Dermis blood vessel endothelial cell (primary cell): Measurements from ENCODE around the gene DLL4. TPM values are rescaled to one million over a fixed set of nuclear protein-coding genes. Genes with fewer than 3 reads are reported as not detected.

Source experiments
- DNase-seq: peaks from one replicate; pipeline ENCODE4 v3.0.0; 2010
- total RNA-seq: library from RNA; depleted of rRNA; stranded (reverse); fragments of >200 nt; gene quantifications from 2 replicates; pipeline ENCODE4 v1.2.3, GENCODE V29; 2014

DLL4 gene
- total RNA-seq, 1 donor from 2014 or later: 158 TPM

DNA sequence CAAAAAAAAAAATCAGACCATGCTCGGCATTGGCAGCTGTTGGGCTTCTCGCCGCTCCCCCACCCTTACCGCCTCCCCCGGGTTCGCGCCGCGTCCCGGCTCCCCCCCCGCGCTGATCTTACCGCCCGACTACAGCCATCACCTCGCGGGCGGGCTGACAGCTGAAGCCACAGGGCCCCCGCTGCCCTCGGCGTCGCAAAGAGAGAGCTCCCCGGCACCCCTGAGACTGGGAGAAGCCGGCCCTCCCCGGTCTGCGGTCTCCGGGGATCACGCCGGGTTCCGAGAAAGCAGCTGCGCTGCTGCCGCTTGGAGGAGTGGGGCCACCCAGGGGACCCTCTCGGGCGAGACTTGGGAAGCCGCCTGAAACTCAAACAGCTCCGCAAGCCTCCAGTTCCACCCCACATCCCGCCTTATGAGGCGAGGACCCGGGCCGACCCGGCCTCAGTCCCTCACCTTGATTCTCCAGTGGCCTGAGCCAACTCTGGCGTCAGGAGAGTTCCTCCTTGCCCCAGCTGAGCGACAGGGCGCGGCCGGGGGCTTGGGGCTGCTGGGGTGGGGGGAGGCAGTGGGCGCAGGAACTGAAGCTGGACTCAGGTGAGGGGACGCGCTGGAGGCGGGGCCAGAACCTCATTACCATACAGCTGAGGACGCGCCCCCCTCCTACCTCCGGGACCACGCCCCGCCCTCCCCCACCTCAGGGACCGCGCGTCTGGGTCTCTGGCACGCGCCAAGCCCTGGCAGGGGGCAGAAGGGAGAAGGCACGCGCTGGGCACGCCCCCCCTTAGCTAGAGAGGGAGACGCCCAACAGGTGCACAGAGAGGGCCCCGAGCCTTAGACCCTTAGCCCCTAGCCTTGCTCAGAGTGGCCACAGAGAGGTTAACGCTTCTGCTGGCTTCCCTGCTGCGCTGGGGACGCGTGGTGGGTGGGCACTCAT, 1.0 kb upstream of the DLL4 start:
- DNase-seq: peak; percentile 20

DNA sequence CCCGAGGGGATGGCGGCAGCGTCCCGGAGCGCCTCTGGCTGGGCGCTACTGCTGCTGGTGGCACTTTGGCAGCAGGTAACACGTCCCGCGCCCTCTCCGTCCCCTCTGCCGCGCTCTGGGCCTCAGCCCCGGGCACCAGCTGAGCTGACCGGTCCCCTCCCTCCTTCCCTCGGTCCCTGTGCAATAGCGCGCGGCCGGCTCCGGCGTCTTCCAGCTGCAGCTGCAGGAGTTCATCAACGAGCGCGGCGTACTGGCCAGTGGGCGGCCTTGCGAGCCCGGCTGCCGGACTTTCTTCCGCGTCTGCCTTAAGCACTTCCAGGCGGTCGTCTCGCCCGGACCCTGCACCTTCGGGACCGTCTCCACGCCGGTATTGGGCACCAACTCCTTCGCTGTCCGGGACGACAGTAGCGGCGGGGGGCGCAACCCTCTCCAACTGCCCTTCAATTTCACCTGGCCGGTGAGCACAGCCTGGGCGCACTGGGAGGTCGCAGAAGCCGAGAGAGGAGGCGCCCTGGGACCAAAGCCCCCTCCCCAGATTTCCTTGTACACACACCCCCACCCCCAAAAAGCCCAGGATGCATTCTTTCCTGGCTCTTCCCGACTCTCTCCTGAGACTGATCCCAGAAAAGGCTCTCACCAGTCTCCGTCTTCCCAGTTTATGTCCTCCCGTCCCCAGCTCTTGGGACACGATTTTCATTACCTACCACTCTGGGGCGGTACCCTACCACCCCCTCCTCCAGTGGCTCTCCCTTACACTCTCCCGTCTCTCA, 705 bp downstream of the DLL4 start:
- DNase-seq: peak; percentile 71

DNA sequence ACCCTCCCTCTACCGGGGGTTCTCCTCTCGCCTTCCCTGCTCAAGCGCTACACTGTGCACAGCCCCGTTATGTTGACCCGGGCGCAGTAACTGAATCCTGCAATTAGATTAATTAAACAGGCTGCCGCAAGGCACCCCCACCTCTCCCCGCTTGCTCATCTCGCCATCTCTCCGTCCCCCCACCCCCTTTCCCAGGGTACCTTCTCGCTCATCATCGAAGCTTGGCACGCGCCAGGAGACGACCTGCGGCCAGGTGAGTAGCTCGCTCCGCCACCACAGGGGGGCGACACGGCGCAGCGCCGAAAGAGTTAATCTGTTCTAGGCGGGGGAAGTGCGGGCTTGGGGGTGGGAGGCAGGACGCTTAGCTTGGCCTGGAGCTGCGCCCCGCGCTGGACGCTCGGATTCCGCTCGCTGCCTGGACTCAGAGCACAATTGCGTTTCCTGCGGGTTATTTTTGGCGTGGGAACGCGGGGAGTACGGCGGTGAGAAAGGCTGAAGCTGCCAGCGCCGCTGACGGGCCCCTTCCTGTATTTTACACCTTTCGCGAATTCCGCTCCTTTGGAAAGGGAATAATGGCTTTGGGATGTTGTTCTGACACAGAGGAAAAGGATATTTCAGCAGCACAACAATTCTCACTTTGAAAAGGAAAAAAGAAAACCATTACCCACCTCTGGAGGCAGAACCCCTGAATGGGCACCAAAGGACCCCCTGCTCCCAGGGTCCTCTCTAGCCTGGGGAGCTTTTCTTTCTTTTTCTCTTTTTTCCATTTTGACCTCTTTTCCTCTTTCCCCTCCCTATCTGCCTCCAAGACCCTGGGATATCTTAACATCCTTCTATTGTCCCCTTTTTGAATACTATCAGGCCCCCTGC, 1.5 kb downstream of the DLL4 start:
- DNase-seq: peak; percentile 98

DNA sequence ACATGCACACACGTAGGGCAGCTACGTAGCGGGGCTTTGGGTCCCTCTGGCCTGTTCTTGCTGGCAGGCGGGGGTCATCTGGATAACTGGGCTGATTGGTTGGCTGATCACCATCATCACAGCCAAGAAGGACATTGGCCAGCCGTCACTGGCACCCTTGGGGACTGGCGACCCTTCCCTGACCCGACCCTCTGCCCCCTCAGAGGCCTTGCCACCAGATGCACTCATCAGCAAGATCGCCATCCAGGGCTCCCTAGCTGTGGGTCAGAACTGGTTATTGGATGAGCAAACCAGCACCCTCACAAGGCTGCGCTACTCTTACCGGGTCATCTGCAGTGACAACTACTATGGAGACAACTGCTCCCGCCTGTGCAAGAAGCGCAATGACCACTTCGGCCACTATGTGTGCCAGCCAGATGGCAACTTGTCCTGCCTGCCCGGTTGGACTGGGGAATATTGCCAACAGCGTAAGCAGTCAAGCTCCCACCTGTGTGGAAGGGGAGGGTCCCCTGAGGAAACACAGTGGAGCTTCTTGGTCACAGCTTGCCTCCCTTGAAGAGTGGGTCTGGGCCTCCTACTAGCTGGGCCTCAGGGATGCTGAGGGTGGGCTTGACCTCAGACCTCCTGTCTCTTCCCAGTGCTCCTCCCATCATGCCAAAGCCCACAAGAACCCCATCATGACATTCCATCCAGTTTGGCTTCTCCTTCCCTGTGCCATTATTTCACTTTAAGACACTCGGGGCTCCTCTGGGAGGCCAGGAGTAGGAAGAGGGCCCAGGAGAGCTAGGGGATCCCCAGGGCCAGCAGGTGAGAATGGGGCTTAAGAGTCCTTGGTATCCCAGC, 2.4 kb downstream of the DLL4 start:
- peak; percentile 44 for DNase-seq

DNA sequence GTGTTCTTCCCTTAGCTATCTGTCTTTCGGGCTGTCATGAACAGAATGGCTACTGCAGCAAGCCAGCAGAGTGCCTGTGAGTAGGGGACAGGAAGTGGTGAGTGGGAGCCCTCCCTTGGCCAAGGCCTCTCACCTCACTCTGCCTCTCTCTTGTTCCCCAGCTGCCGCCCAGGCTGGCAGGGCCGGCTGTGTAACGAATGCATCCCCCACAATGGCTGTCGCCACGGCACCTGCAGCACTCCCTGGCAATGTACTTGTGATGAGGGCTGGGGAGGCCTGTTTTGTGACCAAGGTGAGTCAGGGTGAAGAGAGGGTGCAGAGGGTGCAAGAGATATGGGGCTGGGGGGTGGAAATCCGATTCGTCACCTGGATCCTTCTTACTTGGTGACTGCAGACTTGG, 3.0 kb downstream of the DLL4 start:
- DNase-seq: peak; percentile 32

DNA sequence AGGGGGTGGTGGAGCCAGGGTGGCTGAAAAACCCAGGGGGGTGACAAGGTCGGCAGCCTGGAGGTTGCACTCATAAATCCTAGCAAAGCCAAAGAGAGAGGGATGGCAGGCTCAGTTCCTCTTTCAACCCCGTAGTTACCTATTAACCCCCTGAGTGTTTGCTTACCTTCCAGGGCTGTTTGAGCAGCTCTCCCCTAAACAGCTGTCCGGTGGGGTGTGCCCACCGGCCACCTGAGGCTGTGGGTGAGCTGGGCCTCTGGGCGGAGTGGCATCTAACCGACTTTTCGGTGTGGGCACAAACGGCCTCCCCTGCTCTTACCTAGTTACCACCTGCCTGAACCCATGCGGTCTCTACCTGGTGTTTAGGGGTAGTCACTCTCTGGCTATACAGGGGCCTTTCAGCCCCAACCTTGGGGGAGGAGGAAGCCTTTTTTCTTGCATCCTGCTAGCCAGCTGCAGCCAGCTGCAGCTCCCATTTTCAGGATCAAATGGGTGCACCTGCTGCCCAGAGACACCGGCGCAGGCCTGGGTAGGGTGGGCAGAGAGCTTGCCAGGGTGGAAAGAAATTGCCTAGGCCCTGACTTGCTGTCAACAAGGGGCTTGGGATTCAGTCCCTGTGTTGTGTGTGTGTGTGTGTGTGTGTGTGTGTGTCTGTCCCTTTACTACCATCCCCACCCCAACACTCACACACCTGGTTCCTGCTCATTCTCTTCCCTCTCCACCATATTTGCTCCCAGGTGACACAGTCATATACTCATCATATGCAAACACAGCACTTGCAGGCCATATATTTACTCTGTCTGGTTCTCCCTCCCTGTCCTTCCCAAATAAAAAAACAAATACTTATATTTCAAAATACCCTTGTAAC, 3.7 kb downstream of the DLL4 start:
- DNase-seq: no peak

DNA sequence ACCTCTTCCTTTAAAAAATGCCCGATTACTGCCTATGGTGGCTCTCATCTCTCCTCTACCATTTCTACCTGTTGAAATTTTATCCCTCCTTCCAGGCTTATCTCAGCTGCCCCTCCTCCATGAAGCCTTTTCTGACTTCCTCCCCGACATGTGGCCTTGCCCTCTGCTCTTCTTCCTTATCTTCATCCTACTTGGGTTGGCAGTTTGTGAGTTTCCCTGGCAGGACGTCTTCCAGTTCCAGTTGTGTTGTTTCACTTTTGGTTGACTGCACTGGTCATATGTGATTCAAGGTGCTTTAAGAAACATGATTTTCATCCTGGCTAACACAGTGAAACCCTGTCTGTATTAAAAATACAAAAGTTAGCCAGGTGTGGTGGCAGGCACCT, 4.4 kb downstream of the DLL4 start:
- DNase-seq: no peak

DNA sequence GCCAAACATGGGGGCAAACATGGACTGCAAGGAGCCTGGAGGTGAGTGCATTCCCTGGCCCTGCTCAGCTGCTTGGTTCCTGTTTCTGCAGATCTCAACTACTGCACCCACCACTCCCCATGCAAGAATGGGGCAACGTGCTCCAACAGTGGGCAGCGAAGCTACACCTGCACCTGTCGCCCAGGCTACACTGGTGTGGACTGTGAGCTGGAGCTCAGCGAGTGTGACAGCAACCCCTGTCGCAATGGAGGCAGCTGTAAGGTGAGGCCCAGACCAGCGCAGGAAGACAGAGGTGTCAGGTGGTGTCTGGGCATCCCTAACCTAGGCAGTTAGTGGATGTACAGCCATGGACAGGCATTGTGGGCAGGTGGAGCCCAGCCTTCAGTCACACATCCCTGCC, 5.3 kb downstream of the DLL4 start:
- no peak for DNase-seq

DNA sequence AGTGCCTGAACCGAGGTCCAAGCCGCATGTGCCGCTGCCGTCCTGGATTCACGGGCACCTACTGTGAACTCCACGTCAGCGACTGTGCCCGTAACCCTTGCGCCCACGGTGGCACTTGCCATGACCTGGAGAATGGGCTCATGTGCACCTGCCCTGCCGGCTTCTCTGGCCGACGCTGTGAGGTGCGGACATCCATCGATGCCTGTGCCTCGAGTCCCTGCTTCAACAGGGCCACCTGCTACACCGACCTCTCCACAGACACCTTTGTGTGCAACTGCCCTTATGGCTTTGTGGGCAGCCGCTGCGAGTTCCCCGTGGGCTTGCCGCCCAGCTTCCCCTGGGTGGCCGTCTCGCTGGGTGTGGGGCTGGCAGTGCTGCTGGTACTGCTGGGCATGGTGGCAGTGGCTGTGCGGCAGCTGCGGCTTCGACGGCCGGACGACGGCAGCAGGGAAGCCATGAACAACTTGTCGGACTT, 7.1 kb downstream of the DLL4 start:
- no peak for DNase-seq

DNA sequence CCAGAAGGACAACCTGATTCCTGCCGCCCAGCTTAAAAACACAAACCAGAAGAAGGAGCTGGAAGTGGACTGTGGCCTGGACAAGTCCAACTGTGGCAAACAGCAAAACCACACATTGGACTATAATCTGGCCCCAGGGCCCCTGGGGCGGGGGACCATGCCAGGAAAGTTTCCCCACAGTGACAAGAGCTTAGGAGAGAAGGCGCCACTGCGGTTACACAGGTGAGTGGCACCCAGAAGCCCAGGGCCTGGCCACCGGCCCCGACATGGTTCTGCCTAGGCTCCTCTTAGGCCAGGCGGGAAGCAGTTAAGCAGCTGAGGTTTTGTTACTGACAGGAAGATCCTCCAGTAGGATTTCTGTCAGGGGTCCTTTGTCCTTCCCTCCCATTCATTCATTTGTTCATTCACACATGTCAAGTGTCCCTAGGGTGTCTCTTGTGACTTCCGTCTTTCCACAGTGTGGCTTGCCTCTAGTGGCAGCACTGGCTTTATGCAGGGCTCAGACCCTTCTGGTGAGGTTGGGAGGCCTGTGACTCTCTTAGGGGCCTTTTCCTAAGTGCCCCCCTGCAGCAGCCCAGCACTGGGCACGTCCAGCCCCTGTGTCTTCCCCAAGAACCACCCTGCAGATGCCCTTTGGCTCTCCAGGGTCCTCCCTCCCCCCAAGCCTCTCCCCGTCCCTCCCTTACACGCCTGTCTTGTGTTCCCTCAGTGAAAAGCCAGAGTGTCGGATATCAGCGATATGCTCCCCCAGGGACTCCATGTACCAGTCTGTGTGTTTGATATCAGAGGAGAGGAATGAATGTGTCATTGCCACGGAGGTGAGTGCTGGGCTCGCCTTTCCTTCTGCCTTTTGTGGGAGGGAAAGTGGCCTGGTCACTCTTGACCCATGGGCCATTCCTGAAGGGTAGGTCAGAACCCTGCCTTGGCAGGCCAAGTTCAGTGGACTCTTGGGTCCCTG, 7.8 kb downstream of the DLL4 start:
- DNase-seq: peak; percentile 41

DNA sequence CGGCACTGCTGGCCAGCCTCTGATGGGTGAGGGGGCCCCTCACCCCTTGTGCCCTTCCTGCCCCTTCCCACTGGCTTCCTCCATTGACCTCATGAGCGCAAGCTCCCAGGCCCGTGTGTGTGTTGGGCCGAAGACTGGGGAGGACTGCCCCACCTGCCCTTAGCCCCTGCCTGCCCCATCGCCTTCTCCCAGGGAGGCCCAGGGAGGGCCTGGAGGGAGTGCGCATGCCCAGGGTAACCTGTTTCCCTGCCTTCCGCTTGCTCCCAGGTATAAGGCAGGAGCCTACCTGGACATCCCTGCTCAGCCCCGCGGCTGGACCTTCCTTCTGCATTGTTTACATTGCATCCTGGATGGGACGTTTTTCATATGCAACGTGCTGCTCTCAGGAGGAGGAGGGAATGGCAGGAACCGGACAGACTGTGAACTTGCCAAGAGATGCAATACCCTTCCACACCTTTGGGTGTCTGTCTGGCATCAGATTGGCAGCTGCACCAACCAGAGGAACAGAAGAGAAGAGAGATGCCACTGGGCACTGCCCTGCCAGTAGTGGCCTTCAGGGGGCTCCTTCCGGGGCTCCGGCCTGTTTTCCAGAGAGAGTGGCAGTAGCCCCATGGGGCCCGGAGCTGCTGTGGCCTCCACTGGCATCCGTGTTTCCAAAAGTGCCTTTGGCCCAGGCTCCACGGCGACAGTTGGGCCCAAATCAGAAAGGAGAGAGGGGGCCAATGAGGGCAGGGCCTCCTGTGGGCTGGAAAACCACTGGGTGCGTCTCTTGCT, 8.8 kb downstream of the DLL4 start:
- DNase-seq: peak; percentile 62

DNA sequence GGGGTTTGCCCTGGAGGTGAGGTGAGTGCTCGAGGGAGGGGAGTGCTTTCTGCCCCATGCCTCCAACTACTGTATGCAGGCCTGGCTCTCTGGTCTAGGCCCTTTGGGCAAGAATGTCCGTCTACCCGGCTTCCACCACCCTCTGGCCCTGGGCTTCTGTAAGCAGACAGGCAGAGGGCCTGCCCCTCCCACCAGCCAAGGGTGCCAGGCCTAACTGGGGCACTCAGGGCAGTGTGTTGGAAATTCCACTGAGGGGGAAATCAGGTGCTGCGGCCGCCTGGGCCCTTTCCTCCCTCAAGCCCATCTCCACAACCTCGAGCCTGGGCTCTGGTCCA, 9.4 kb downstream of the DLL4 start:
- DNase-seq: no peak

DNA sequence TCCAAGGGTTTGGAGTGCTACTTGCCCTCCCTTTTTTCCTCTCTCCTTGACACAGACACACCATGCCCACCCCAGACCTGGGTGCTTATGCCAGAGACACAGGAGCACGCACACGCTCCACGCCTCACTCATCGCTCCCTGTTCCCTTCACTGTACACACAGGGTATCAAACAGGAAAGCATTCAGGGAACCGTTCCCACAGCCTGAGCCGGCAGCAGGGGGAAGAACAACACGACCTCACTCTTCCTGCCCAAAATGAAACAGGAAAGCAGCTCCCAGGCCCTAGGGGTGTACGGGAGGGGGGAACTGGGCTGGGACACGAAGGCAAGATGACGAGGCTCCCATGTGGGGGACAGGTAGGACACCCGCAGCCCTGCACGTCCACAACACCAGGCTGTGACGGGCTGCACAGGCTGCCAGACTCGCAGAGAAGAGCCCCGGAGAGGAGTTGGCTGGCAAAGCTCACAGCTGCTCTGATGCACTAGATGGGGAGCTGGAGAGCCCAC, 11.2 kb downstream of the DLL4 start:
- DNase-seq: peak; percentile 91

DNA sequence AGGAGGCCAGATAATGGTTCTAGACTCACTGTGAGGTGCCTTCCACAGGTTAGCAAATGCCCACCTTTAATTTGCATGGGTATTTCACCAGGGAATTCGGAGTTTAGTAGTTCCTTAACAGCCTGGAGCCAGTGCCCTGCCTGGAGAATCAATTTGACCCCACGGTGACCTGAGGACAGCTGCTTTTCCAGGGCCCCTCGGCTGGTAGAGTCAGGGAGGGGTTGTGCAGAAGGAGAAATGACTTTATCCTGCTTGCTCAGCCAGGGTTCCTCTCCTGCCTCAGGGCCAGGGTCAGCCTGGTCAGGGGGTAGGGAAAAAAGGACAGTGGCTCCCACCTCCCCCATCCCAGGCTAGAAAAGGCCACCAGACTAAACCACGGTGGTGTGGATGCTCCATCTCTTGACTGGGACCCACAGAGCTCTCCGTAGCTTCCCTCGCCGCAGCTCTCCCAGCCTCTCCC, 12.0 kb downstream of the DLL4 start:
- DNase-seq: no peak

DNA sequence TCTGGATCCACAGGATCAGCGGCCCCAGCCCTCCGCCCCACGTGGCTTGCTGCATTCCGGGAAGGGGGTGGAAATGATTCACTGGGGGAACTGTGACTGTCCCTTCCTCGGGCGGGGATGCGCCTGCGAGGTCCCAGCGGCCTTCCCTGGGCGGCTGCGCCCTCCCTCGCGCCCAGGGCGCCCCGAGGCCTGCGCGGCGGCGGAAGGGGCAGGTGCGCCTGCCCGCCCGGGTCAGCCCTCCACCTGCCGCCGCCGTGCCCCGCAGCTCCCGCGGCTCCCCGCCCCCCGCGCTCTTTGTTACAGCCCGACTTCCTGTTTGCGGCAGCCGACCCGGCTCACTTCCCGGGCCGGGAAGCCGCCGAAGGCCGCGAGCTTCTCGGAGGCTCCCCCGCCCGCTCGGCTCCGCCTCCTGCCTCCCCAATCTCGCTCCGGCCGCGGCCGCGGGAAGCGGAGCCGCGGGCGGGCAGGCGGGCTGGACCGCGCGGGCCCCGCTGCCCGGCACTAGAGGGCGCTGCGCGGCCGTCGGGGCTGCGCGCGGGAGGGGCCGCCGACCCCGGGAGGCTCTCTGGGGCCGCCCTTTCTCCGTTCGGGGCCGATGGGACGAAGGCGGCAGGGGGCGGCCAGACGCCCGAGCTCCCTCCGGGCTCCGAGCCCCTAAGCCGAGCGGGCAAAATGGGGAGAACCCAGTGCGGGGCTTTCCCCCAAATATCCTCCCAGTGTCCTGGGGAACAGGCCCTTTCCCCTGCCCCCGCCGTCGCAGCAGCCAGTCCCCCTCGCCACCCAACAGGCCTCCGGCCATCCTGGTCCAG, 12.6 kb downstream of the DLL4 start:
- DNase-seq: peak; percentile 92

DNA sequence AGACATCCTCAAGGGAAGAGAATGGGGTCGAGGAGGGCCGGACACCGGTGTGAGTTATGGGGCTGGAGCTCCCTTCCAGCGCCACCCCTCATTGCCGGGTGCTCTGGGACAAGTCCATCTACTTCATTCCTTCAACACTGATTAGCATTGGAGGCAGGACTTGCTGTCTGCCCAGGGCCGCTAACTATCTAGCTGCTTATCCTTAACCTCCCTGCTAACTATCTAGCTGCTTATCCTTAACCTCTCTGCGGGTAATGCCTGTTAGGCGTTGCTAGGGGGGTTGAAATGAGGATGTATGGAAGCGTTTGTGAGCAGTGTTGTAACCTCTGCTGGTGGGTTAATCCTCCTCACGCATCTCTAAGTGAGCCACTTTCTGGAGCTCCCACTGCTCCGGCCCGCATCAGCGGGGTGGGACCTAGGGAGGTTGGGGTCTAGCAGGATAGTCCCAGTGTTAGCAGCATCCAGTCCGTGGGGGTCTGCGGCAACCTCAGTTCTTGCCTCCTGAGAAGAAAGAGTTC, 13.3 kb downstream of the DLL4 start:
- peak; percentile 47 for DNase-seq

DNA sequence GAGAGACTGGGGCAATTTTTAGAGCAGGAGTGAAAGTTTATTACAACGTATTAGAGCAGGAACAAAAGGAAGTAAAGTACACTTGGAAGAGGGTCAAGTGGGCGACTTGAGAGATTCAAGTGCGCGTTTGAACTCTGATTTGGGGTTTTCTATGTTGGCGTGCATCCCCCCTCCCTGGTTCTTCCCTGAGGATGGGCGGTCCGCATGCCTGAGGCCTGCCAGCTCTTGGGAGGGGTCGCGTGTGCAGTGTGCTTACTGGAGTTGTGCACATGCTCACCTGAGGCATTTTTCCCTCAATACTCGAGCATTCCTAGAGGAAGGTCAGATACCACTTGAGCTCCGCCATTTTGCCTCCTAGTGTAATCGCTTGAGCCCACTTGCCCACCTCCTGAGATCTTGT, 13.7 kb downstream of the DLL4 start:
- no peak for DNase-seq
